Smooth muscle cell (in vitro differentiated cells): ENCODE measurements around the gene ZNF346. TPM values are rescaled to one million over a fixed set of nuclear protein-coding genes. Genes with fewer than 3 reads are reported as not detected.

Source experiments
- DNase-seq: peaks from one replicate; lab custom pipeline; 2025; ENCODE audit not compliant: unreplicated experiment; lab: John Stamatoyannopoulos, UW
- H2AFZ ChIP-seq: fragments of 200-600 bp; sonication (generic); 2 replicates; pipeline ENCODE4 v1.6.0; 2016; ENCODE audit warnings: antibody characterized with exemption, low read depth, mild to moderate bottlenecking
- H3F3A ChIP-seq: fragments of 200-600 bp; sonication (generic); 2 replicates; pipeline ENCODE4 v1.6.0; 2017; ENCODE audit warnings: antibody characterized with exemption, low read depth
- H3K27ac ChIP-seq: fragments of 200-600 bp; sonication (generic); 2 replicates; pipeline ENCODE4 v1.5.1; 2016; ENCODE audit warnings: low read depth, mild to moderate bottlenecking
- H3K27me3 ChIP-seq: fragments of 200-600 bp; sonication (generic); 2 replicates; pipeline ENCODE4 v1.6.1; 2016; ENCODE audit warnings: low read depth, mild to moderate bottlenecking
- H3K36me3 ChIP-seq: fragments of 200-600 bp; sonication (generic); 2 replicates; pipeline ENCODE4 v1.5.1; 2016; ENCODE audit warnings: low read depth
- H3K4me1 ChIP-seq: fragments of 200-600 bp; sonication (generic); 2 replicates; pipeline ENCODE4 v1.5.1; 2016; ENCODE audit warnings: low read depth
- H3K4me2 ChIP-seq: fragments of 200-600 bp; sonication (generic); 2 replicates; pipeline ENCODE4 v1.6.0; 2016; ENCODE audit warnings: mild to moderate bottlenecking
- H3K4me3 ChIP-seq: fragments of 200-600 bp; sonication (generic); 2 replicates; pipeline ENCODE4 v1.5.1; 2016; ENCODE audit warnings: mild to moderate bottlenecking
- H3K79me2 ChIP-seq: fragments of 200-600 bp; sonication (generic); 2 replicates; pipeline ENCODE4 v1.6.0; 2016; ENCODE audit warnings: low read depth, mild to moderate bottlenecking
- H3K9ac ChIP-seq: fragments of 200-600 bp; sonication (generic); 2 replicates; pipeline ENCODE4 v1.6.0; 2016; ENCODE audit warnings: low read depth
- H3K9me3 ChIP-seq: fragments of 200-600 bp; sonication (generic); replicated peaks from 2 replicates; pipeline ENCODE4 v1.5.1; 2016; ENCODE audit warnings: low read depth
- H4K20me1 ChIP-seq: fragments of 200-600 bp; sonication (generic); 2 replicates; pipeline ENCODE4 v1.6.0; 2016; ENCODE audit warnings: low read depth
- CTCF ChIP-seq: fragments of 200-600 bp; sonication (generic); IDR thresholded peaks from 2 replicates; pipeline ENCODE4 v1.5.1; 2017; ENCODE audit warnings: borderline replicate concordance, mild to moderate bottlenecking, antibody characterized with exemption; ENCODE audit not compliant: insufficient read depth, poor library complexity, severe bottlenecking
- WGBS: methylation state at CpG from one replicate; pipeline ENCODE4 v1.1.7; 2016; ENCODE audit warnings: low lambda C conversion rate; 5-methylcytosine and 5-hydroxymethylcytosine counted together
- polyA plus RNA-seq: library from polyadenylated mRNA; unstranded; fragments of >200 nt; fragmentation: Nextera tagmentation; extraction: Ambion mirVana; gene quantifications from 2 replicates; pipeline ENCODE4 v1.2.1, GENCODE V29; 2016
- total RNA-seq: library from RNA; depleted of rRNA; stranded (reverse); fragments of >200 nt; gene quantifications from 2 replicates; pipeline ENCODE4 v1.2.3, GENCODE V29; 2014

ZNF346 gene
- total and polyA plus RNA-seq, 2 experiments from 2014 or later: 6.9 to 14.8 TPM

GRCh38 chr5:177077335-177077734 lies 54.8 kb downstream of the ZNF346 start:
- H3K9ac ChIP-seq: no peak overlapping the region
- H3K4me3 ChIP-seq: no peak overlapping the region
- H3K4me1 ChIP-seq: no peaks in the 10 kb centered on the region
- DNase-seq: no peak
- no peaks in the 10 kb centered on the region for H3K36me3 ChIP-seq
- no peak for TF ChIP-seq CTCF
- H4K20me1 ChIP-seq: no peaks in the 10 kb centered on the region
- no peak overlapping the region for H3K27ac ChIP-seq
- H3K27me3 ChIP-seq: no peaks in the 10 kb centered on the region
- H3K79me2 ChIP-seq: no peaks in the 10 kb centered on the region
- WGBS: 98% methylated on average over 2 of the region's 2 CpGs
- no peak overlapping the region for H3K4me2 ChIP-seq
- H2AFZ ChIP-seq: no peak overlapping the region
- H3F3A ChIP-seq: no peaks in the 10 kb centered on the region
- H3K9me3 ChIP-seq: no peaks in the 10 kb centered on the region

DNA sequence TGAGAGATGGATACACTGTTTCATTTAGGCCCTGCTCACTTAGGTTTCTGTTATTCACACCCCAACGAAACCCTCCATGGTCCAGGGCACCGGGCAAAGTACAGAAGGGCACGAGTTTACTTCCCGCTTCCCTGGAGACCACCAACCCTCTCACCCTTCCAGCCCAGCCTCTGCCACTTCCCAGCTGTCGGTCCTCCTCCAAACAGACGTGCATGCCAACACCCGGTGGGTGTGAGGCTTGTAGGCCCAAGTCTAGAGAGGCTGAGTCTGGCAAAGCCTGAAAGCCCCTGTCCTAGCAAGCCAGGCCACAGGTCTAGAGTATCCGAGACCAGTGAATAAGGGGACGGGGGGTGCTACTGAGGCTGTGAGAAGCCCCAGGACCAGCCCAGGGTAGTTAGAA lies 57.1 kb downstream of the ZNF346 start:
- no peak overlapping the region for H3K9ac ChIP-seq
- no peak for TF ChIP-seq CTCF

GRCh38 chr5:177080265-177080664 lies 57.8 kb downstream of the ZNF346 start:
- H4K20me1 ChIP-seq: no peaks in the 10 kb centered on the region
- no peaks in the 10 kb centered on the region for H3F3A ChIP-seq
- no peaks in the 10 kb centered on the region for H3K27me3 ChIP-seq
- no peak overlapping the region for H3K27ac ChIP-seq
- H2AFZ ChIP-seq: no peak overlapping the region
- no peak for DNase-seq
- H3K36me3 ChIP-seq: no peaks in the 10 kb centered on the region
- H3K79me2 ChIP-seq: no peaks in the 10 kb centered on the region
- no peaks in the 10 kb centered on the region for H3K4me1 ChIP-seq
- no peak for TF ChIP-seq CTCF
- H3K4me3 ChIP-seq: no peak overlapping the region
- H3K9me3 ChIP-seq: no peaks in the 10 kb centered on the region
- H3K4me2 ChIP-seq: no peak overlapping the region
- 95% methylated on average over 5 of the region's 5 CpGs for WGBS
- H3K9ac ChIP-seq: no peak overlapping the region

More for the DNA sequence above, 57.1 kb downstream of the ZNF346 start:
- Histone ChIP-seq H3K79me2 (no peaks in the 10 kb centered on the region), H3K4me2 (no peak overlapping the region), H3K27me3 (no peaks in the 10 kb centered on the region), H3K4me1 (no peaks in the 10 kb centered on the region), H2AFZ (no peak overlapping the region), H4K20me1 (no peaks in the 10 kb centered on the region), H3K36me3 (no peaks in the 10 kb centered on the region), H3F3A (no peaks in the 10 kb centered on the region), H3K4me3 (no peak overlapping the region), H3K27ac (no peak overlapping the region), H3K9me3 (no peaks in the 10 kb centered on the region)
- DNase-seq: no peak
- 97% methylated on average over 9 of the region's 9 CpGs for WGBS

DNA sequence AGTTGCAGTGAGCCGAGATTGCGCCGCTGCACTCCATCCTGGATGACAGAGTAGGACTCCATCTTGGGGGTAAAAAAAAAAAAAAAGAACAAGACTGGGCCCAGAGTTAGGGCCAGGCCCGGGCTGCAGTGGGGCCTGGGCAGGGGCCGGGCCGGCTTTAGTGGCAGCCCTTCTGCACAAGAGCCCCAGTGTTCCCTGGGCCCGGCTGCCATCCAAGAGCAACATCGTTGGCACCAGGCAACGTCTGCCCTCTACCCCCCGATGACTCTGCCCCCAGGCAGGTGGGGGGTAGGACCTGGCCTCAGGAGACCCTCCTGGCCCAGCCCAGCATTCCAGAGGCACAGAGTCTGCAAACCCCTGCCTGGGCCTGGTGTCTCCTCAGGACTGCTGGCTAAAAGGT lies 59.4 kb downstream of the ZNF346 start:
- no peak overlapping the region for H2AFZ ChIP-seq
- H3K79me2 ChIP-seq: no peaks in the 10 kb centered on the region
- no peaks in the 10 kb centered on the region for H3K27me3 ChIP-seq
- H3K9me3 ChIP-seq: no peaks in the 10 kb centered on the region
- H3F3A ChIP-seq: peaks cover 9% of the 10 kb centered on the region
- no peak for DNase-seq
- no peaks in the 10 kb centered on the region for H3K36me3 ChIP-seq
- H3K27ac ChIP-seq: no peak overlapping the region
- H4K20me1 ChIP-seq: no peaks in the 10 kb centered on the region
- TF ChIP-seq CTCF: no peak
- 89% methylated on average over 10 of the region's 10 CpGs for WGBS
- H3K4me2 ChIP-seq: no peak overlapping the region
- H3K4me1 ChIP-seq: no peaks in the 10 kb centered on the region
- H3K9ac ChIP-seq: no peak overlapping the region
- H3K4me3 ChIP-seq: no peak overlapping the region
